SKM-1 treated with dmso at 0.1 percent for 144 hours (cell line): ENCODE data around the gene DAAM1.
A peak's percentile ranks its signal among the peaks of the same experiment; 100 is the strongest.

ENCODE experiments used
- DNase-seq: peaks from one replicate; lab custom pipeline; 2025; ENCODE audit not compliant: unreplicated experiment; lab: John Stamatoyannopoulos, UW

DAAM1 gene

GRCh38 chr14:59188461-59189090 is at the start of gene DAAM1:
DAAM1 (plus strand) TSS chr14:59188667; CDS start chr14:59263478, 74,811 bp downstream.
- peak; percentile 92 for DNase-seq

- no peak for DNase-seq
Measured at GRCh38 chr14:59139324-59139723, 49.1 kb upstream of the DAAM1 start.

- no peak for DNase-seq
Measured at GRCh38 chr14:59140106-59140843, 48.2 kb upstream of the DAAM1 start.

- no peak for DNase-seq
Measured at GRCh38 chr14:59146484-59146883, 42.0 kb upstream of the DAAM1 start.

GRCh38 chr14:59147007-59147406 is 41.5 kb upstream of the DAAM1 start:
- DNase-seq: no peak

- no peak for DNase-seq
Measured at GRCh38 chr14:59148334-59148900, 40.0 kb upstream of the DAAM1 start.

- no peak for DNase-seq
Measured at GRCh38 chr14:59150990-59151389, 37.5 kb upstream of the DAAM1 start.

GRCh38 chr14:59154373-59154772 is 34.1 kb upstream of the DAAM1 start:
- DNase-seq: no peak

- DNase-seq: no peak
Measured at GRCh38 chr14:59155886-59156285, 32.6 kb upstream of the DAAM1 start.

- DNase-seq: no peak
Measured at GRCh38 chr14:59159169-59159568, 29.3 kb upstream of the DAAM1 start.

GRCh38 chr14:59160506-59160905 is 28.0 kb upstream of the DAAM1 start:
- no peak for DNase-seq

- DNase-seq: peak; percentile 23
Measured at GRCh38 chr14:59161561-59162175, 26.8 kb upstream of the DAAM1 start.

- no peak for DNase-seq
Measured at GRCh38 chr14:59166258-59166657, 22.2 kb upstream of the DAAM1 start.

- no peak for DNase-seq
Measured at GRCh38 chr14:59175404-59175803, 13.1 kb upstream of the DAAM1 start.

GRCh38 chr14:59176765-59177164 is 11.7 kb upstream of the DAAM1 start:
- DNase-seq: no peak

- DNase-seq: no peak
Measured at GRCh38 chr14:59177262-59177661, 11.2 kb upstream of the DAAM1 start.

GRCh38 chr14:59181791-59182190 is 6.7 kb upstream of the DAAM1 start:
- DNase-seq: no peak

- DNase-seq: no peak
Measured at GRCh38 chr14:59182641-59183040, 5.8 kb upstream of the DAAM1 start.

- DNase-seq: no peak
Measured at GRCh38 chr14:59183150-59183549, 5.3 kb upstream of the DAAM1 start.

GRCh38 chr14:59184396-59184795 is 4.1 kb upstream of the DAAM1 start:
- no peak for DNase-seq

GRCh38 chr14:59185676-59186075 is 2.8 kb upstream of the DAAM1 start:
- DNase-seq: no peak

- DNase-seq: no peak
Measured at GRCh38 chr14:59186306-59186705, 2.2 kb upstream of the DAAM1 start.
